Gastroesophageal sphincter (tissue), 4 donors: ENCODE results near the gene RAB38. TPM values are rescaled to one million over a fixed set of nuclear protein-coding genes. Genes with fewer than 3 reads are reported as not detected.

Experiments used
- ATAC-seq: fragments of 150-250 bp; one replicate; pipeline ENCODE4 v1.9.1; 2016; ENCODE audit warnings: mild to moderate bottlenecking, moderate library complexity
- H3K27ac ChIP-seq, 4 donors: fragments of 200-600 bp; sonication (generic) in 3 of 4; 1 replicate in 3 of 4; 2 replicates in 1 of 4; pipeline ENCODE4 v1.5.1; 2016 to 2019
- H3K27me3 ChIP-seq: fragments of 200-600 bp; sonication (generic); one replicate; pipeline ENCODE4 v1.5.1; 2019
- H3K36me3 ChIP-seq, 2 donors: fragments of 200-600 bp; sonication (generic); one replicate each; pipeline ENCODE4 v1.5.1; 2019; ENCODE audit warnings: control low read depth in 1 of 2
- H3K4me1 ChIP-seq, 3 donors: fragments of 200-600 bp; sonication (generic); 1 replicate in 2 of 3; 2 replicates in 1 of 3; pipeline ENCODE4 v1.5.1; 2016 to 2019; ENCODE audit warnings: control low read depth in 2 of 3
- H3K4me3 ChIP-seq, 2 donors: fragments of 200-600 bp; sonication (generic); one replicate each; pipeline ENCODE4 v1.5.1; 2019; ENCODE audit warnings: mild to moderate bottlenecking in 1 of 2, moderate library complexity in 1 of 2
- H3K9me3 ChIP-seq, 3 donors: fragments of 200-600 bp; sonication (generic); one replicate each; pipeline ENCODE4 v1.5.1; 2017 to 2019; ENCODE audit warnings: control low read depth in 2 of 3
- EP300 ChIP-seq: sonication (generic); formaldehyde crosslinking; IDR thresholded peaks from one replicate; pipeline ENCODE4 v1.6.1; 2017; ENCODE audit warnings: antibody characterized with exemption, mild to moderate bottlenecking
- POLR2A ChIP-seq, 2 donors: fragments of 450-650 bp; IDR thresholded peaks; one replicate each; pipeline ENCODE4 v1.6.1; 2017; ENCODE audit warnings: antibody characterized with exemption in 2 of 2, mild to moderate bottlenecking in 2 of 2, moderate library complexity in 1 of 2
- POLR2AphosphoS5 ChIP-seq: sonication (generic); formaldehyde crosslinking; IDR thresholded peaks from one replicate; pipeline ENCODE4 v1.6.1; 2017; ENCODE audit warnings: antibody characterized with exemption
- WGBS, 2 donors: methylation state at CpG; one replicate each; pipeline ENCODE4 v1.1.5; 2018; ENCODE audit warnings: low coverage in 1 of 2; 5-methylcytosine and 5-hydroxymethylcytosine counted together
- total RNA-seq, 4 donors: library from RNA; depleted of rRNA; stranded (reverse); fragments of >200 nt; gene quantifications; one replicate each; pipeline ENCODE4 v1.1.0, GENCODE V29; 2016
- TF ChIP-seq, protein P1 (sequence below), 4 experiments: fragments of 200-600 bp in 2 of 4; fragments of 450-650 bp in 2 of 4; sonication (generic) in 1 of 4; IDR thresholded peaks; one replicate each; pipeline ENCODE4 v1.5.1; 2017 to 2019; ENCODE audit warnings: antibody characterized with exemption in 4 of 4, mild to moderate bottlenecking in 2 of 4, moderate library complexity in 2 of 4

Gene RAB38
- total RNA-seq, 4 donors from 2014 or later, result 1.2 to 4.6 (median 1.6) TPM; not detected in 1

- 24 to 44% methylated on average over 1 of the region's 1 CpG for WGBS, 2 donors
Observed at GRCh38 chr11:88181776-88182175, 6.5 kb upstream of the RAB38 start.

DNA sequence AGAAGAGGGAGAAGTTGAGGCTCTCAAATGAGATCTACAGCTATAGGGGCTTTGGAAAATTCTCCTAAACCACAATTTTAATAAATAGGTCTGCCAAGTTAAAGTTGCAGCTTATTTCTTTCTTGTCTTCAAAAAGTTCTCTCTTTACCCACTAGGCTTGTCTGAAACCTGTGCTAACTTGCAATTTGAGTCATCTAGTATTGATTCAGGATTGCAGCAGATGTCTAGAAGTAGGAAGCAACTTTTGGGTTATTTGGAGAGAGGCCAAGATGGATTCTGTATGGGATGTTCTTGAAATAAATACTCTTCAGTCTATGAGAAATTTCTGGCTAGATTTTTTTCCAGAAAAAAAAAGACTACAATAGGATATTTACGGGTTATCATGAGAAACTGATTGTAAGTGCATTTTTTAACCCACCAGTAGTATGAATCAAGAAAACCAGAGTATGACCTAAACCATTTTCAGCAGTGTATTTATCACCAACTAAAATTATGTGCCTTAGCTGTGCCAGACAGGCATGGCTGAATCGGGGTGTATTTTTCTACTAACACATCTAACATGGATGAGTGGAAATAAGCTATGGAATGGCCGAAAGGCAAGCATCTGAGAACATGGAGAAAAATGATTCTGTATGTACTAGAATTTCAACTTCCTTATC lies 4.9 kb upstream of the RAB38 start:
- TF ChIP-seq, protein P1, sequence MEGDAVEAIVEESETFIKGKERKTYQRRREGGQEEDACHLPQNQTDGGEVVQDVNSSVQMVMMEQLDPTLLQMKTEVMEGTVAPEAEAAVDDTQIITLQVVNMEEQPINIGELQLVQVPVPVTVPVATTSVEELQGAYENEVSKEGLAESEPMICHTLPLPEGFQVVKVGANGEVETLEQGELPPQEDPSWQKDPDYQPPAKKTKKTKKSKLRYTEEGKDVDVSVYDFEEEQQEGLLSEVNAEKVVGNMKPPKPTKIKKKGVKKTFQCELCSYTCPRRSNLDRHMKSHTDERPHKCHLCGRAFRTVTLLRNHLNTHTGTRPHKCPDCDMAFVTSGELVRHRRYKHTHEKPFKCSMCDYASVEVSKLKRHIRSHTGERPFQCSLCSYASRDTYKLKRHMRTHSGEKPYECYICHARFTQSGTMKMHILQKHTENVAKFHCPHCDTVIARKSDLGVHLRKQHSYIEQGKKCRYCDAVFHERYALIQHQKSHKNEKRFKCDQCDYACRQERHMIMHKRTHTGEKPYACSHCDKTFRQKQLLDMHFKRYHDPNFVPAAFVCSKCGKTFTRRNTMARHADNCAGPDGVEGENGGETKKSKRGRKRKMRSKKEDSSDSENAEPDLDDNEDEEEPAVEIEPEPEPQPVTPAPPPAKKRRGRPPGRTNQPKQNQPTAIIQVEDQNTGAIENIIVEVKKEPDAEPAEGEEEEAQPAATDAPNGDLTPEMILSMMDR (IDR thresholded peaks at IDR 0.05), result no peak
- WGBS, 2 donors, result 50 to 76% methylated on average over 3 of the region's 3 CpGs
- Histone ChIP-seq H3K9me3 (no peaks in the 10 kb centered on the region), H3K27ac (no peak overlapping the region), H3K36me3 (no peaks in the 10 kb centered on the region), H3K4me3 (no peak overlapping the region), H3K27me3 (no peaks in the 10 kb centered on the region), H3K4me1 (peaks cover 0 to 10% (median 0%) of the 10 kb centered on the region in 3 donors)
- no peak for ATAC-seq

More at GRCh38 chr11:88181776-88182175, 6.5 kb upstream of the RAB38 start:
- Histone ChIP-seq H3K9me3 (no peaks in the 10 kb centered on the region), H3K36me3 (no peaks in the 10 kb centered on the region), H3K4me3 (no peak overlapping the region), H3K27me3 (no peaks in the 10 kb centered on the region), H3K27ac (no peak overlapping the region), H3K4me1 (no peaks in the 10 kb centered on the region)
- no peak for TF ChIP-seq POLR2A (IDR thresholded peaks at IDR 0.05)
- TF ChIP-seq POLR2AphosphoS5, result no peak
- TF ChIP-seq, protein P1 (IDR thresholded peaks at IDR 0.05), result no peak
- no peak for TF ChIP-seq EP300
- ATAC-seq, result no peak

- Histone ChIP-seq H3K27me3 (no peaks in the 10 kb centered on the region), H3K4me3 (no peak overlapping the region), H3K36me3 (no peaks in the 10 kb centered on the region), H3K9me3 (no peaks in the 10 kb centered on the region), H3K4me1 (peaks cover 0 to 19% (median 0%) of the 10 kb centered on the region in 3 donors), H3K27ac (no peak overlapping the region)
- no peak for ATAC-seq
- TF ChIP-seq POLR2AphosphoS5 (no peak), POLR2A (IDR thresholded peaks at IDR 0.05) (no peak), EP300 (no peak)
- TF ChIP-seq, protein P1 (IDR thresholded peaks at IDR 0.05), result no peak
- 88% methylated on average over 2 of the region's 2 CpGs; no CpG with 5 or more reads in 1 of the 2 donors for WGBS, 2 donors
Observed at GRCh38 chr11:88179141-88179540, 3.9 kb upstream of the RAB38 start.

- Histone ChIP-seq H3K4me1 (peaks cover 0 to 28% (median 0%) of the 10 kb centered on the region in 3 donors), H3K36me3 (no peaks in the 10 kb centered on the region), H3K27ac (no peak overlapping the region), H3K9me3 (no peaks in the 10 kb centered on the region), H3K27me3 (no peaks in the 10 kb centered on the region), H3K4me3 (no peak overlapping the region)
- WGBS, 2 donors, result 66% methylated on average over 4 of the region's 4 CpGs; no CpG with 5 or more reads in 1 of the 2 donors
- TF ChIP-seq, protein P1 (IDR thresholded peaks at IDR 0.05), result no peak
- TF ChIP-seq POLR2A (IDR thresholded peaks at IDR 0.05), result no peak
- TF ChIP-seq EP300, result no peak
- TF ChIP-seq POLR2AphosphoS5, result no peak
- no peak for ATAC-seq
Observed at GRCh38 chr11:88178191-88178590, 2.9 kb upstream of the RAB38 start.

- peak overlapping the region; percentile 30 to 60 for H3K4me3 ChIP-seq
- H3K36me3 ChIP-seq, result no peaks in the 10 kb centered on the region
- H3K4me1 ChIP-seq, result peaks cover 0 to 28% (median 0%) of the 10 kb centered on the region in 3 donors
- no peaks in the 10 kb centered on the region for H3K9me3 ChIP-seq
- peak; percentile 30 for ATAC-seq
- H3K27ac ChIP-seq, result peak overlapping the region in 2 of 4 donors; percentile 62 to 66
- no peaks in the 10 kb centered on the region for H3K27me3 ChIP-seq
- WGBS, 2 donors, result 0 to 50% methylated on average over 1 to 3 of the region's 15 CpGs
- TF ChIP-seq POLR2AphosphoS5 (no peak), POLR2A (IDR thresholded peaks at IDR 0.05) (no peak), EP300 (no peak)
- TF ChIP-seq, protein P1 (IDR thresholded peaks at IDR 0.05), result no peak
Observed at GRCh38 chr11:88175569-88176075, 379 bp upstream of the RAB38 start.
